ENCODE results near the gene ATF7. TPM values are rescaled to one million over a fixed set of nuclear protein-coding genes. Genes with fewer than 3 reads are reported as not detected.
A peak's percentile ranks its signal among the peaks of the same experiment; 100 is the strongest.

ATF7 gene
- total and polyA plus RNA-seq, 9 of the 15 experiments (the other 6 are each of a cell fraction or from before 2014, with no cell fraction given) = 10.6 to 30.4 (median 20.7) TPM

GRCh38 chr12:53499266-53500141 lies 126.7 kb downstream of the ATF7 start, which contains the start of gene MAP3K12 (continued):
- TF ChIP-seq ZNF318 (IDR thresholded peaks at IDR 0.05; ENCODE audit: borderline replicate concordance in 1 of 2, low read depth in 1 of 2) (no peak), ETS1 (conservative IDR thresholded peaks at IDR 0.05; ENCODE audit: control insufficient read depth, low read depth, low read length) (0 out of 2 replicates have a peak, but pooled peaks have one; percentile 10), RCOR1 (IDR thresholded peaks at IDR 0.05; ENCODE audit: borderline replicate concordance in 1 of 2, low read depth in 2 of 2, low read length in 2 of 2) (peak in 1 of 2 experiments; percentile 83; a peak in 2 of 4 replicates), SIX5 (IDR thresholded peaks at IDR 0.05; ENCODE audit: borderline replicate concordance in 1 of 2, insufficient read depth in 1 of 2, low read depth in 1 of 2, low read length in 2 of 2) (no peak), EGR1 (conservative IDR thresholded peaks at IDR 0.05) (peak; percentile 13; the same call in 1 of the 2 replicates), POLR2G (IDR thresholded peaks at IDR 0.05; ENCODE audit: low read depth, low read length) (peak; percentile 47; the same call in 1 of the 2 replicates), GTF2B (IDR thresholded peaks at IDR 0.05; ENCODE audit: extremely low read depth, insufficient read length) (no peak), ZNF740 (CRISPR knock-in tag; IDR thresholded peaks at IDR 0.05) (no peak), ZNF740 (tag; IDR thresholded peaks at IDR 0.05) (peak in 1 of 2 experiments; percentile 74; a peak in 1 of 4 replicates), ZNF263 (CRISPR knock-in tag; IDR thresholded peaks at IDR 0.05; ENCODE audit: borderline replicate concordance) (peak; percentile 93), XRCC3 (IDR thresholded peaks at IDR 0.05) (no peak), MAX (CRISPR knock-in tag; IDR thresholded peaks at IDR 0.05) (no peak), SIRT6 (IDR thresholded peaks at IDR 0.05; ENCODE audit: low read depth, low read length) (no peak), NFE2 (IDR thresholded peaks at IDR 0.05; ENCODE audit: low read depth) (no peak)

Data from K562 (cell line).